GM13977 (cell line): ENCODE data around the gene ATP1B1.

Source experiments
- DNase-seq: peaks from one replicate; pipeline ENCODE4 v3.0.0; 2012; ENCODE audit warnings: low spot score
- in situ Hi-C: fragments of 300-500 bp; cut with MboI; formaldehyde crosslinking; loops from one replicate; pipeline ENCODE4 v1.12.0; 2022; ENCODE audit warnings: low sequenced_read_pairs, low pct_unique_long_range_greater_than_20kb, mixed read lengths, inconsistent platforms; ENCODE audit not compliant: unreplicated experiment
- TF ChIP-seq, protein P1 (sequence below): IDR thresholded peaks from 2 replicates; pipeline ENCODE4 v1.5.1; 2012; ENCODE audit warnings: mild to moderate bottlenecking, control low read depth; ENCODE audit not compliant: insufficient read depth; ENCODE audit errors: extremely low read depth, missing control alignments

The ATP1B1 gene

DNA sequence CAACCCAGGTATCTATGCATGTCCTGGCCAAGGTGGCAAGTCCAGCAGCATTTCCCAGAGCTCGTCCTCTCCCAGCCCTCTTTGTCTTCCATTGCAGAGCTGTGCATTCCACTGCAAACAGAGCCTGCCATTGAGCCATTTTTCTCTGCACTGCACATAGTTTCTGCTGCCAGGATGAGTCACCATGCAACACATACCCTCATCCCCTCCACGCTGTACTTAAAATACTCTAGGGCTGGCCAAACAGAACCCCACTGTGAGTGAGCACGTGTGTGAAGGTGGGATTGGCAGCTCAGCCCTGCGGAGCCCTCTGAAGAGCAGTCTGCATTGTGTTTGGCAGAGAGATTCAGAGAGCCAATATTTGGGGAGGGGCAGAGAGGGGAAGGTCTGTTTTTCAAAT is 3.9 kb upstream of the ATP1B1 start:
- in situ Hi-C loops: loop anchor here (25.0 kb wide), 1 partner anchor 465 kb away; no protein-coding TSS in a partner anchor
- TF ChIP-seq, protein P1, sequence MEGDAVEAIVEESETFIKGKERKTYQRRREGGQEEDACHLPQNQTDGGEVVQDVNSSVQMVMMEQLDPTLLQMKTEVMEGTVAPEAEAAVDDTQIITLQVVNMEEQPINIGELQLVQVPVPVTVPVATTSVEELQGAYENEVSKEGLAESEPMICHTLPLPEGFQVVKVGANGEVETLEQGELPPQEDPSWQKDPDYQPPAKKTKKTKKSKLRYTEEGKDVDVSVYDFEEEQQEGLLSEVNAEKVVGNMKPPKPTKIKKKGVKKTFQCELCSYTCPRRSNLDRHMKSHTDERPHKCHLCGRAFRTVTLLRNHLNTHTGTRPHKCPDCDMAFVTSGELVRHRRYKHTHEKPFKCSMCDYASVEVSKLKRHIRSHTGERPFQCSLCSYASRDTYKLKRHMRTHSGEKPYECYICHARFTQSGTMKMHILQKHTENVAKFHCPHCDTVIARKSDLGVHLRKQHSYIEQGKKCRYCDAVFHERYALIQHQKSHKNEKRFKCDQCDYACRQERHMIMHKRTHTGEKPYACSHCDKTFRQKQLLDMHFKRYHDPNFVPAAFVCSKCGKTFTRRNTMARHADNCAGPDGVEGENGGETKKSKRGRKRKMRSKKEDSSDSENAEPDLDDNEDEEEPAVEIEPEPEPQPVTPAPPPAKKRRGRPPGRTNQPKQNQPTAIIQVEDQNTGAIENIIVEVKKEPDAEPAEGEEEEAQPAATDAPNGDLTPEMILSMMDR: no peak
- no peak for DNase-seq

DNA sequence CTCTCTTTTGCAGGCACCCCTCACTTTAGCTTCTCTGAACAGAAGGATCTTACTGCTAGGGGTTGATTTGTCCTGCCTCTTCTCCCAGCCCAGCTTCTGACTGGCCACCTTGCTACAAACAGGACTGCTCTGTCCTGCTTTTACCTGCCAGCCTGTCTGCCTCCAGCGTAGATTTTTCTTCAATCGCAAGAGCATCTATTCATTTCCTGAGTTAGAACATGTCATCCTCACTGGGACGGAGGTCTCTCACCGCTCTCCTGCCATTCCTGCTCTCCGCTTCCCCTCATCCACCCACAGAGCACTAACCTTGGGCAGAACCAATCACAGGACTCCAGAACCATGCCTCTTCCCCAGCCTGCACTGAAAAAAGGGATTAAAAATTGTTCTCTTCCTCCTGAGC is 3.5 kb upstream of the ATP1B1 start:
- in situ Hi-C loops: loop anchor here (25.0 kb wide), 1 partner anchor 466 kb away; no protein-coding TSS in a partner anchor
- DNase-seq: no peak
- TF ChIP-seq, protein P1: no peak

DNA sequence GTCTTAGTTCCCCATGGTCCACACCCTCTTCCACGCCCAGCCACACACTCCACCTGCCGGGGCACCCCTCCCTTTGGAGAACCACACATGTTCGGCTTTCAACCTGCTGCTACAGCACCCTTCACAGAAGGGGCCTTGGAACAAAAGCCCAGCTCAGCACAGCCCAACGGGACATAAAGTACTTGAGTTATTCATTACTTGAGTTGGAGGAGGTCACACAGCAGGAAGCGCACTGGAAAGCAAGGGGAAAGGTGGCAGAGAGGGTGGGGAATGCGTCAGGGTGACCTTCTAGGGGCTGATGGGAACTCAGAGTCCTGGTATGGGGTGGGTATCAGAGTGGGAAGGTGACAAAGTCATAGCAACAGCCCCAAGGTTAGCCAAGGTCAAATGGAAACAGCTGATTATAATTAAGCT is 3.0 kb upstream of the ATP1B1 start:
- DNase-seq: no peak
- in situ Hi-C loops: loop anchor here (25.0 kb wide), 1 partner anchor 466 kb away; no protein-coding TSS in a partner anchor
- TF ChIP-seq, protein P1: no peak

DNA sequence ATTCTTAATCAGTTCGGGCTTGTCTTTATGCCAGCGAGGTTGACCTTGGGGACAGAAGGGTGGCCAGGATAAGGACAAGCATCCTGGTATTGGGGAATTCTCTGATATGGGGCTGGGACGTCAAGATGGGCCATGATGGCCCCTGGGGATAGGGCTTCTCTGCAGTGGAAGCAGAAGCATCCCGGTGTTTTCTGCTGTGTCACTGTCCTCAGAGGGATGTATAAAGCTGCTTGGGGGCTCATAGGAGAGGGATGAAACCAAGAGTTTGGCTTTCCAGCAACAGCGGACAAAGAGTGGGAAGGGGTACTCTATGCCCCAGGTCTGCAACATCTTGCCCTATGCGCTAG is 1.4 kb upstream of the ATP1B1 start:
- TF ChIP-seq, protein P1: no peak
- in situ Hi-C loops: loop anchor here (25.0 kb wide), 1 partner anchor 468 kb away; no protein-coding TSS in a partner anchor

DNA sequence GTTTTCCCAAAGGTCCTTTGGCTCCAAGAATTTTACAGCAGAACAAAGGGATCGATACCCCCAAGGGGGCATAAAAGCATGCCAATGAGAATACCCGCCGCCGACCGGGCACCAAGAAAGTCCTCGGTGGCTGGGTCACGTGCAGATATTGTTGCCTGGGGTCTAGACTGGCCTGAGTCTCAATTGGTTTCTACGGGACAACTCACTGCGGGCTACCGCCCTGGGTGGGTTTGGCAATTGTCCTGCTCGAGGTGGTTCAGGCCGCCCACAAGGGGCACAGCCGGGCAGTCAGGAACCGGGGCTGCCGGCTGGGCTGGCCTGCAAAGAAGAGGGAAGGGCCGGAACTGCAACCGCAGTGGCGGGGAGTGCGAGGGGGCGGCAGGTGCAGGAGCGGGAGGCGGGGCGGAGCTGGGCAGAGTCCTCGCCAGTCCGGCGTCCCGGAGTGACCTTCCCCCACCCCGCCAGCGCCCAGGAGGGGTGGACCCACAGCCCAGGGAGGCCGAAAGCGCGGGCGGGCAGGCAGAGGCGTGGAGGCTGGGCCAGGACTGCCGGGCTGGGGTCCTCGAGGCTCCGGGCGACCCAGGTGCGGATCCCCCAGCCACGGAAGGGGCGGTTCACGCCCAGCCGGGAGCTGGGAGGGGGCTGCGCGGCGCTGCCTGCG is 926 bp upstream of the ATP1B1 start:
- DNase-seq: peak; percentile 53
- in situ Hi-C loops: loop anchor here (25.0 kb wide), 1 partner anchor 468 kb away; no protein-coding TSS in a partner anchor
- TF ChIP-seq, protein P1: peak; percentile 7

More for the DNA sequence above, 1.4 kb upstream of the ATP1B1 start:
- DNase-seq: no peak

DNA sequence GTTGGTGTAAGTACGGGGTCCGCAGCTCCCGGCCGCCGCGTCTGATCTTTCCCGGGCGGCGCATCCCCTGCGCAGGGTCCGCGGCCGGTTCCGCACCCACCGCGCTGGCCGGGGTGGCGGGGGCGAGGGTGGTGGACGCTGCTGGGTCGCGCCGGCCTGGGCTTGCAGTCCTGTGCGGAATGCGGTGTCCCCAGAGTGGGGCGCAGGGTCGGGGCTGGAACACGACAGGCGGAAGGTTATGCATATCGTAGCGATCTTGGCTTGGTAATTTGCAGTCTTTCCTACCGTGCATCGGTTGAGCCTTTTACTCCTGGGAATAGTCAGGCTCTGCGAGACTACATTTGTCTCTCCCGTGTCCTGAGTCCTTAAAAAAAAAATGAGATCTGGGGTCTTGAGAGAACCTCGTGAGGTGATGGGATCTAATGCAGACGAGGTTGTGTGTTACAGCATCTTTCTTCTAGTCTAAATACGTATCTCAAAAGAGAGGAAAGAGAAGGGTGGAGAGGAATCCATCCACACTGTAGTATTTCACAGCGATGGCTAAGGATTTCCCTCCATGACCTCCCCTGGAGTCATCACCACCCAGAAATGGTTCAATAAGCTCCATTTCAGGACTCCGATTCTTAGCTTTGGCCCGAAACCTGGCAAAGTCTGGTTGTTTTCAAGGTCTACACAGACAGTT is 572 bp downstream of the ATP1B1 start:
- DNase-seq: peak; percentile 25
- TF ChIP-seq, protein P1: no peak
- in situ Hi-C loops: loop anchor here (25.0 kb wide), 1 partner anchor 470 kb away; no protein-coding TSS in a partner anchor
